HG03469 (cell line): ENCODE measurements around the gene NLRC5.

Source experiments
- ATAC-seq: cut with Tn5 transposase; IDR thresholded peaks from one replicate; pipeline ENCODE4 v1.9.1; 2021; ENCODE audit warnings: mild to moderate bottlenecking, moderate library complexity, moderate number of reproducible peaks; ENCODE audit not compliant: unreplicated experiment

The NLRC5 gene

DNA sequence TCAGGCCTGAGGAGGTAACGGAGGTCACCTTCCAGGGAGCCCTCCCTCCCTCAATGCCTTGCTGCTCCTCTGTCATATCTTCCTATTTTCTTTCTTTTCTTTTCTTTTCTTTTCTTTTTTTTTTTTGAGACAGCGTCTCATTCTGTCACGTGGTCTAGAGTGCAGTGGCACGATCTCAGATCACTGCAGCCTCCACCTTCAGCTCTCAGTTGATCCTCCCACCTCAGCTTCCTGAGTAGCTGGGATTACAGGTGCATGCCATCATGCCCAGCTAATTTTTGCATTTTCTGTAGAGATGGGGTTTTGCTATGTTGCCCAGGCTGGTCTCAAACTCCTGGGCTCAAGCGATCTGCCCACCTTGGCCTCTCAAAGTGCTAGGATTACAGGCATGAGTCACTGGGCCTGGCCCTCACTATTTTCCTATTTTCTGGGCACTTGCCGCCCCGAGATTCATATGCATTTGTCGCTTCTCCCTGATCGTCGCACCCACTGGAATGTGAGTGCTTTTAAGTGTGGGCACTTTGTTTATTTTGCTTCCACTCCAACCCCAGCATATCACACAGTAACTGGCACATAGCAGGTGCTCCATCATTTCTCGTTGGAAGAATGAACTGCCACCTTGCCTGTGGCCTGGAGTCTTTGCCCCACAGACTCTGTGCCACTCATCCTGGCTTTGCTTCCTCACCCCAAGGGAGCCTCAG, 134.8 kb downstream of the NLRC5 start:
- ATAC-seq: no peak

DNA sequence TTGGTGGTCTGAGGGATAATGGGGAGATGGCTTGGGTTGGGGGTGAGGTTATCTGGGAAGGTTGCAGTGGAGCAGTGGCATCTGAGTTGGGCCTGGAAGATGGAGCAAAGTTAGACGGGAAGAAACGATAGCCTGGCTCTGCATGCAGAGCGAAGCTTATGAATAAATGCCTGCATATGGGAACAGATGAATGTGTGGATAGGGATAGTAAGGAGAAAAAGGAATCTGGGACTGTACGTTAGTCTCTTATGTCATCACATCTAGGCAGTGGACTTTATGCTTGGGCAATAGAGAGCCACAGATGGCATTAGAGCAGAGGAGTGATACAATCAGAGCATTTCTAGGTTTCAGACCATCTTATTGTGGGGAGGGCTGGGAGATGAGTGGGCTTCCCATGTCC, 136.0 kb downstream of the NLRC5 start:
- ATAC-seq: no peak

DNA sequence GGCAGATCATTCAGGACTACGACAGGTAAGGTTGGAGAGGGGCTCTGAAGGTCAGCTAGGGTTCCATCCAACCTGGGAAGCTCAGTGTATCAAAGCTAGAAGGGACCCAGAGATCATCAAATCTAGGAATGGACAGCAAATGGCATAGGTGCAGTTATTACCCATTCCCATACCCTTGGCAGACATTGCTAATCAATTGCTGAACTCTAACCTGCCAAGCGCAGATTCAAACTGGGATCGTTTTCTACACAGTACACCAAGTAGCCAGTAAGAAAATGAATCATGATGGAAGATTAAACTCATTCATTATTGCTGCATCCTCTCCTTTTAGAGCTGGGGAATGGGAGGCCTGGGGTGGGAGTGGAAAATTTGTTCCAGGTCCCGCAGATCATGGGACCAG, 136.6 kb downstream of the NLRC5 start:
- no peak for ATAC-seq

DNA sequence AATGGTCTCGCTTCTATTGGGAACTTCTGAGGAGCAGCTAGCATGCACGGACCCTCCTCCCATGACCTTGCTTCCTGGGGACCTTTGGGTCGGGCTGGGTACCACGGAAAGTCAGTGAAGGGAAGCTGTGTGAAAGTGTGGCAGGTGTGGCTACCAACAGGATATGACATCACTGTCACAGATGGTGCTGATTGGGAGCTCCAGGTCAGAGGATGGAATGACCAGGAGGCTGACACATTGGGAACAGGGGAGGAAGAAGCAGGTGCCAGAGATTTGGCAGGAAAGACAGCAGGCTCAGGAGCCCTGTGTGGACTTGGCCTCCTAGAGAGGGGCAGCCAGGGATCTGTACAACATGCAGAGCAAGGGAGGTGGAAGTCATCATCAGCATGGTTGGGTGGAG, 137.1 kb downstream of the NLRC5 start:
- ATAC-seq: no peak

DNA sequence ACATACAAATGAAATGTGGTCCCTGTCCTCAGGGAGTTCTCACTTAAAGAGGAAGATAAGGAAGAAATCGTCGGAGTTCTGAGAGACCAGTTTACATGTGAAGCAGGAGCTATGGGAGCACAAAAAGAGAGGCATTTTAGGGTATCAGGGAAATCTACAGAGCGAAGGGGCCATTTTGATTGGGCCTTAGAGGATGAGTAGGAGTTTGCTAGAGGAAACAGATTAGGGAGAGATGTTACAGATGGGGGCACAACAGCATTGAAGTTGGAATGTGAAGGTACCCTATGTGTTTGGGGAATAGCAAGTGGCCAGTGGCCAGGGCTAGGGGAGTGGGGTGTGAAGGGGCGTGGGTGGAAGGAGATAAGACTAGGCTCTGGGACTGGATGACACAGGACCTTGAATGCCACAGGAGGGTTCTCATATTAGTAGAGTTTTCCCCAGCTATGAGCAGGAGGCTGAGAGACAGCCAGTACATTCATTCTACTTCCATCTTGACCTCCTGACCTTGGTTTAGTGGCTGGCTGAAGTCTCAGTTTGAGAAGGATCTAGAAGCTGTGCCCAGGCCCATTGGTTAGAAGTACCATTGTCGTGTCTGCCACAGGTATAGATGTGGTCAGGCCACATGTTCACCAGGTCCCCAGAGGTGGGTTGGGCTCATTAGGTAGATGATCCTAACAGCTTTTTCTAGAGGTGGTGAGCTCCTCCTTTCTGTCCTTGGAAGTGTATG, 137.8 kb downstream of the NLRC5 start:
- ATAC-seq: no peak

DNA sequence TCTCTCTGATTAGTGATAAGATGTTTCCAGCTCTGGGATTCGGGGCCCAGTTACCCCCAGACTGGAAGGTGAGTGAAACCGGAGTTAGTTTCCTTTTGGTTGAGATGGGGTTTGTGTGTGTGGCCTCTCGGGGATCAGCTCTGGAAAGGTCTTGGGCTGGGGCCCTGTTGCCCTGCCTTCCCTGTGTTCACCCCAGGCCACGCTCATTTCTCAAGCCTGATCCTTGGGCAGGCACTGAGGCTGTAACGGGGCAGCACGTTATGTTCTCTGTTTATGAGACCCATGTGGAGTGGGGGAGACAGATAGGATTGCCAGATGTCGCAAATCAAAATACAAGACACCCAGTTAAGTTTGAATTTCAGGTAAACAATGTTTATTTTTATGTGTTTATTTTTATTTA, 138.5 kb downstream of the NLRC5 start:
- no peak for ATAC-seq

DNA sequence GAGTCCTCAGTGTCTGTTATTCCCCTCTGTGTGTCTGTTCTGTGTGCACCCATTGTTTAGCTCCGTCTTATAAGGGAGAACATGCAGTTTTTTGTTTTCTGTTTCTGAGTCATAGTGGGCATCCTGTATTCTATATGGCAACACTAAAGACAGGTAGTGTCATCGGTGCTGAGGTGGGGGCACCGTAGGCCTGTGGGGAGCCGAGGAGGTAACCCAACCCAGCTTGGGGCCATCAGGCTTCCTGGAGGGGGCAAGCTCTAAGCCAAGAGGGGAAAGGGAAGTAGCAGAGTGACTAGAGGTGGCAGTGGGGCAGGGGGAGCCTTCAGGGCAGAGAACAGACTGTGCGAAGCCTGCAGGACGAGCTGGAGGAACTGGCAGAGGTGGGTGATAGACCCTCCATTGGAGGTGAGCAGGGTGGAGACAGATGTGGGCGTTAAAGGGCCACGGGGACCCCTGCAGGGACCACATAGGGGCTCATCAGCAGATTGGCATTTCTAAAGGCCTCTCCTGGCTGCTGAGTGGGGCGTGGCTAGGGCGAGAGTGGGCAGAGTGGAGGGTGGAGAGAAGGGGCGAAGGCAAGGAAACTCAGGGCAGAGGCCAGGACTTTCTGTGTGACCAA, 139.5 kb downstream of the NLRC5 start:
- ATAC-seq: no peak

DNA sequence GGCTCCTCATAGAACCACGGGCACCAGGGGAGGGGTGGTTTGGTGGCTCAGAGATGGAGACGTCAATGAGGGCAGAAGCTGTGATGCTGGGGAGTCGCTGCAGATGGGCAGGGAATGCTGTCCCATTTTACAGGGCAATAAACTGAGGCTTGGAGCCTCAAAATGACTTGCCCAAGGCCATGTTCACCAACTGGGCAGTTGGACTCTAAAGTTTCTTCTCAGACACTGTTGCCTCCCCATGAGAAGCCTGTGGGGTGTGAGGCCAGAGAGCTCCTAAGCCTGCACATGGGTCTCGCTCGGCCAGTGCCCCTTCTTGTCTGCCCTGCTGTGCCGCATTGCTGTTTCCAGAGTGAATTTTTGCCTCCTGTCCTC, 141.6 kb downstream of the NLRC5 start:
- ATAC-seq: no peak

DNA sequence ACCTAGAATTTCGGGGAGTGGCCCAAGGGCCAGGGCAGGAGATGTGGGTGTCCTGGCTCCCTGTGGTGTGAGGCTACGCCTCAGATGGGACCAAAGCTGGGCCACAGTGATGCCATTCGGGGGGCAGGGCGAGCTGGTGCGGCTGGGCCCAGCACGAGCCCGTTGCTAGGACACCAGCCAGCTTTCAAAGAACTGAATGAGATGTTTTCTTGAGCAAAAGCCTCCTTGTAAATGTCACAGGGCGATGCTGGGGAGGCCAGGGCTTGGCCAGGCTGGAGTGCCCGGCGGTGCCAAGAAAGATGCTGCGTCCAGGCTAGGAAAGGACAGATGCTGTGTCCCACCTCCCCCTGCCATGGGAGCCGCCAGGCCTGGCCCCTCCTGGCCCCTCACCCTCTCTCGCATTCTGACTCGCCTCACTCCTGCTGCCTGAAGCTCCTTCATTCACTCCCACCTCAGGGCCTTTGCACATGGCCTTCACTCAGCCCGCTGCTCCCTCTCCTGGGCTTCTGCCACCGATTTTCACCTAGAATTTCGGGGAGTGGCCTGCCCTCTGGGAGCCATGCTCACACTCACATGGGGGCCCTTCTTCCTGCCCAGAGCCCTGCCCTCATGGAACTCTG, 142.1 kb downstream of the NLRC5 start:
- no peak for ATAC-seq

DNA sequence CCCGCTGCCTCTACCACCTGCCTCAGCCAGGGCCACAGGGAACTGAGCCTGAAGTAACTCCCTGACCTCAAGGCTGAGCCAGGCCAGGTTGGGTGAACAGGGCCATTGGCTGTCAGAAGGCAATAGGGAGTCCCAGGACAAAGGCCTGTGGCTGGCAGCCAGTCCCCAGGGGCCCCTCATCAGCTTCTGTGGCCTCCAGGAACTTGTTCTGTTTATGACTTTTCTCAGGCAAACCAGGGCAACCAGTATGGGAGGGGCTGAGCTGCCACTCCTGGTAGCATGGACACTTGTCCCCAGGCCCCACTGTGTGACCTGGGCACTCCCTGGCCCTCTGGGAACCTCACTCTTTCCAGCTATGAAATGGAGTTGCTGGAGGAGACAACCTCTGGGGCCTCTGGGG, 143.1 kb downstream of the NLRC5 start:
- ATAC-seq: no peak

DNA sequence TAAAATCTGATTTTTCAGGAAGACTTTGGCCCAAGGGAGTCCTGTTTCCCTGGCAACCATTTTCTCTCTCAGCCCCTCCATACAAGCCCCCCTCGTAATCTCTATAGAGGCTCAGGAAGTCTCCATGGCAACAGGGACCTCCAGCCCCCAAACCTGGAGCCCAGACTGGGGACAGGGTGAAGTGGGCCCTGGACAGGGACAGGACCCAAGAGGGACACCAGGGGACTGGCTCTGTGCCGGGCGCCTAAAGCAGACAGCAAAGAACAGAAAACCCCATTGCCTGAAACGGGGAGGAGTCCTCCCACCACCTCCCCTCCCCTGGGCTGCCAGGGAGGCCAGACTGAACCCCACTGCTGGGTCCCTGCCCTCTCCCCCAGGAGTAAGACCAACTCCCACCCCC, 143.7 kb downstream of the NLRC5 start:
- no peak for ATAC-seq
